K562 (cell line): Measurements from ENCODE around the gene CEP72. TPM values are rescaled to one million over a fixed set of nuclear protein-coding genes. Genes with fewer than 3 reads are reported as not detected.

ENCODE experiments used
- ATAC-seq: fragments of 200-7000 bp; cut with Tn5 transposase; 3 replicates; pipeline ENCODE4 v1.9.1; 2020; ENCODE audit warnings: moderate library complexity
- BruUV-seq: library from RNA; stranded (reverse); fragments of 400-500 nt; replicated peaks from 2 replicates; lab custom pipeline; 2021; lab: Mats Ljungman, UMichigan
- CTCF ChIA-PET: fragments of 300-600 bp; formaldehyde crosslinking; extraction: SDS; loops from one replicate; lab custom pipeline; 2021; ENCODE audit warnings: low intra/inter-chr PET ratio; lab: Yijun Ruan, JAX
- POLR2A ChIA-PET: fragments of 300-600, 350-650 bp; sonication (Branson Sonifier 250); formaldehyde crosslinking; extraction: SDS; loops from one replicate; lab custom pipeline; 2021; ENCODE audit warnings: antibody characterized with exemption, inconsistent platforms; lab: Yijun Ruan, JAX
- DNase-seq, 4 experiments: peaks; one replicate each; pipeline versions ENCODE4 v3.0.0 to v3.0.0-alpha.2; 2011 to 2018; ENCODE audit warnings: low spot score in 3 of 4, mixed read lengths in 3 of 4; ENCODE audit errors: extremely low read depth in 1 of 4
- FAIRE-seq: peaks from 2 replicates; lab custom pipeline; 2011; peaks lifted over from hg19 to GRCh38; lab: Jason Lieb, UNC
- H2AFZ ChIP-seq: 2 replicates; pipeline ENCODE4 v1.6.0; 2011; ENCODE audit warnings: low read depth, low read length, control low read depth, inconsistent platforms
- H3K27ac ChIP-seq: fragments of 200-600 bp; 3 replicates; pipeline ENCODE4 v1.8.0; 2011; ENCODE audit warnings: low read depth, mild to moderate bottlenecking, control low read depth, inconsistent platforms, low read length, moderate library complexity, mixed read lengths; ENCODE audit errors: extremely low read depth
- H3K27me3 ChIP-seq, 2 experiments: fragments of 300-600 bp in 1 of 2; 2 replicates in 1 of 2; 3 replicates in 1 of 2; pipeline versions ENCODE4 v1.6.0 to v1.8.0; 2011; ENCODE audit warnings: inconsistent platforms in 2 of 2, low read length in 2 of 2, mild to moderate bottlenecking in 1 of 2, mixed read lengths in 1 of 2, moderate library complexity in 1 of 2; ENCODE audit not compliant: control insufficient read depth in 2 of 2, insufficient read depth in 2 of 2
- H3K36me3 ChIP-seq: fragments of 300-600 bp; 3 replicates; pipeline ENCODE4 v1.8.0; 2011; ENCODE audit warnings: mild to moderate bottlenecking, low read length, inconsistent platforms; ENCODE audit not compliant: control insufficient read depth, insufficient read depth
- H3K4me1 ChIP-seq, 2 experiments: fragments of 200-600 bp in 1 of 2; replicated peaks in 1 of 2; 2 replicates in 1 of 2; 3 replicates in 1 of 2; pipeline versions ENCODE4 v1.5.1 to v1.8.0; 2011; ENCODE audit warnings: inconsistent platforms in 2 of 2, low read length in 2 of 2, mild to moderate bottlenecking in 1 of 2, mixed read lengths in 1 of 2, moderate library complexity in 1 of 2; ENCODE audit not compliant: control insufficient read depth in 2 of 2, insufficient read depth in 2 of 2
- H3K4me2 ChIP-seq: 2 replicates; pipeline ENCODE4 v1.6.1; 2011; ENCODE audit warnings: low read length, control low read depth, inconsistent platforms, mixed read lengths; ENCODE audit not compliant: insufficient read depth
- H3K4me3 ChIP-seq: fragments of 200-600 bp; sonication (generic), shearing (Covaris generic); 2 replicates; pipeline ENCODE4 v1.5.1; 2016; ENCODE audit warnings: control low read depth, inconsistent platforms
- H3K79me2 ChIP-seq: fragments of 200-600 bp; 3 replicates; pipeline ENCODE4 v1.8.0; 2011; ENCODE audit warnings: low read length, inconsistent platforms; ENCODE audit not compliant: control insufficient read depth, insufficient read depth
- H3K9ac ChIP-seq, 2 experiments: 2 replicates each; pipeline versions ENCODE4 v1.6.0 to v1.6.1; 2011; ENCODE audit warnings: low read depth in 2 of 2, low read length in 2 of 2, control low read depth in 1 of 2, inconsistent platforms in 1 of 2, mild to moderate bottlenecking in 1 of 2, mixed read lengths in 1 of 2; ENCODE audit not compliant: insufficient read depth in 1 of 2
- H3K9me1 ChIP-seq: one replicate; pipeline ENCODE4 v1.6.0; 2011; ENCODE audit warnings: inconsistent platforms, mild to moderate bottlenecking, low read length, moderate library complexity; ENCODE audit not compliant: control insufficient read depth, insufficient read depth
- H3K9me3 ChIP-seq: replicated peaks from 2 replicates; pipeline ENCODE4 v1.5.1; 2011; ENCODE audit warnings: low read depth, low read length, inconsistent platforms; ENCODE audit not compliant: control insufficient read depth, insufficient read depth
- H4K20me1 ChIP-seq: replicated peaks from 2 replicates; pipeline ENCODE4 v1.6.1; 2011; ENCODE audit warnings: low read length, inconsistent platforms, mixed read lengths; ENCODE audit not compliant: control insufficient read depth, insufficient read depth
- CHCHD3 ChIP-seq: fragments of 250-450 bp; sonication (Bioruptor Pico); IDR thresholded peaks from 2 replicates; pipeline ENCODE4 v2.1.2; 2022; ENCODE audit warnings: mild to moderate bottlenecking
- FOXP1 ChIP-seq: sonication (generic); formaldehyde crosslinking; IDR thresholded peaks from 2 replicates; pipeline ENCODE4 v1.8.0; 2022; ENCODE audit warnings: mild to moderate bottlenecking, missing genetic modification reagents
- KDM2B ChIP-seq: fragments of 250-450 bp; sonication (Bioruptor Pico); IDR thresholded peaks from 2 replicates; pipeline ENCODE4 v1.8.0; 2021; ENCODE audit warnings: mild to moderate bottlenecking, moderate library complexity
- ZBTB43 ChIP-seq: sonication (generic); formaldehyde crosslinking; IDR thresholded peaks from 2 replicates; pipeline ENCODE4 v1.8.0; 2023; ENCODE audit warnings: mild to moderate bottlenecking, missing genetic modification reagents
- ZNF395 ChIP-seq: fragments of 200-800 bp; sonication (Bioruptor generic); IDR thresholded peaks from 2 replicates; pipeline ENCODE4 v1.6.1; 2017; ENCODE audit warnings: missing genetic modification characterization, missing compliant biosample characterization
- ZNF41 ChIP-seq: fragments of 250-450 bp; sonication (Bioruptor Pico); conservative IDR thresholded peaks from 2 replicates; pipeline ENCODE4 v1.4.0; 2020; ENCODE audit warnings: mild to moderate bottlenecking
- ZNF589 ChIP-seq: fragments of 200-800 bp; sonication (Bioruptor generic); IDR thresholded peaks from 2 replicates; pipeline ENCODE4 v1.6.1; 2016; ENCODE audit warnings: low read depth, missing genetic modification characterization, missing compliant biosample characterization
- ZNF778 ChIP-seq: fragments of 450-650 bp; formaldehyde crosslinking; IDR thresholded peaks from 2 replicates; pipeline ENCODE4 v1.4.0; 2020; ENCODE audit warnings: mild to moderate bottlenecking, moderate library complexity
- WGBS: fragments of 100-300 bp; shearing (Covaris generic); methylation state at CpG from one replicate; pipeline ENCODE4 v1.1.6; 2016; ENCODE audit warnings: low coverage, mixed read lengths; ENCODE audit not compliant: insufficient coverage; ENCODE audit errors: missing lambda C conversion rate; 5-methylcytosine and 5-hydroxymethylcytosine counted together
- in situ Hi-C: fragments of 300-500 bp; cut with MboI; formaldehyde crosslinking; loops from 4 replicates; pipeline ENCODE4 v1.15.0; 2018; ENCODE audit warnings: inconsistent platforms, mixed read lengths
- intact Hi-C: fragments of 100-400 bp; cut with micrococcal nuclease; formaldehyde crosslinking; loops from 2 replicates; pipeline ENCODE4 v1.14.2; 2022
- polyA plus RNA-seq, 8 experiments: library from polyadenylated mRNA; depleted of rRNA in 4 of 8; stranded (reverse) in 5 of 8; unstranded in 3 of 8; fragments of >200 nt; fragmentation: Nextera tagmentation in 2 of 8; fragmentation: Illumina TruSeq in 1 of 8; extraction: Ambion mirVana in 2 of 8; extraction: Trizol in 1 of 8; gene quantifications; 2 replicates each; pipeline versions ENCODE4 v1.2.1 to v1.2.3, GENCODE V29; 2011 to 2014; ENCODE audit warnings: inconsistent platforms in 1 of 8, missing spikeins in 1 of 8
- total RNA-seq, 7 experiments: library from RNA; depleted of rRNA in 6 of 7; stranded (reverse); fragments of >200 nt in 6 of 7; fragmentation: Illumina TruSeq in 2 of 7; extraction: Trizol in 2 of 7; gene quantifications; 2 replicates each; pipeline versions ENCODE4 v1.2.1 to v1.2.3, GENCODE V29; 2011 to 2021; ENCODE audit warnings: low replicate concordance in 1 of 7

The CEP72 gene
- total and polyA plus RNA-seq, 9 of the 15 experiments (the other 6 are each of a cell fraction or from before 2014, with no cell fraction given) = 0.89 to 38.1 (median 14.2) TPM

- no peak overlapping the region for H3K4me3 ChIP-seq
- no peaks in the 10 kb centered on the region for H3K9me1 ChIP-seq
- H3K9ac ChIP-seq = peak overlapping the region; percentile 3 to 63; a peak in 3 of 4 replicates
- H3K4me1 ChIP-seq = peaks cover 7 to 13% of the 10 kb centered on the region in 2 experiments; a peak in 4 of 5 replicates
- BruUV-seq = no TSS peak
- peaks cover 90% of the 10 kb centered on the region for H3K36me3 ChIP-seq
- intact Hi-C loops (no loop called here), in situ Hi-C loops (loop anchor here (5.0 kb wide), 1 partner anchor 46 kb away; the partner anchor contains the start of gene CEP72)
- peak overlapping the region; percentile 45 for H3K4me2 ChIP-seq
- no peaks in the 10 kb centered on the region; the same call in 1 of the 3 replicates for H3K79me2 ChIP-seq
- peak overlapping the region; percentile 90 for H3K27ac ChIP-seq
- H3K9me3 ChIP-seq = peaks cover 14% of the 10 kb centered on the region
- CTCF ChIA-PET = interaction anchor here (0.7 kb wide), 1 partner anchor 1065 kb away, joined by 3 read pairs; no protein-coding TSS in a partner anchor
- H3K27me3 ChIP-seq = no peaks in the 10 kb centered on the region
- POLR2A ChIA-PET = interaction anchor here (0.6 to 2.0 kb wide), 4 partner anchors 12 to 1498 kb away, joined by 3 to 6 read pairs (median 3); no protein-coding TSS in a partner anchor
- 82% methylated on average over 5 of the region's 5 CpGs for WGBS
- TF ChIP-seq FOXP1 (CRISPR knock-in tag) (no peak; the same call in 1 of the 2 replicates), KDM2B (CRISPR knock-in tag) (0 out of 2 replicates have a peak, but pooled peaks have one; percentile 14), ZNF589 (no peak), ZNF41 (CRISPR knock-in tag) (no peak), ZBTB43 (CRISPR knock-in tag) (no peak), ZNF778 (no peak), ZNF395 (CRISPR knock-in tag) (0 out of 2 replicates have a peak, but pooled peaks have one; percentile 0), CHCHD3 (CRISPR knock-in tag) (no peak)
- FAIRE-seq = peak; percentile 15
- H2AFZ ChIP-seq = 0 out of 2 replicates have a peak overlapping the region, but pooled peaks have one; percentile 3
- peak in 2 of 4 experiments; percentile 28 to 31 for DNase-seq
- peak; percentile 71 for ATAC-seq
- no peaks in the 10 kb centered on the region for H4K20me1 ChIP-seq
These were observed 46.0 kb downstream of the CEP72 start for GRCh38 chr5:658103-658502.
